SKM-1 (cell line): Measurements from ENCODE around the gene PRSS37.

Experiments
- DNase-seq: peaks from one replicate; lab custom pipeline; 2025; ENCODE audit not compliant: unreplicated experiment; lab: John Stamatoyannopoulos, UW

Gene PRSS37

DNA sequence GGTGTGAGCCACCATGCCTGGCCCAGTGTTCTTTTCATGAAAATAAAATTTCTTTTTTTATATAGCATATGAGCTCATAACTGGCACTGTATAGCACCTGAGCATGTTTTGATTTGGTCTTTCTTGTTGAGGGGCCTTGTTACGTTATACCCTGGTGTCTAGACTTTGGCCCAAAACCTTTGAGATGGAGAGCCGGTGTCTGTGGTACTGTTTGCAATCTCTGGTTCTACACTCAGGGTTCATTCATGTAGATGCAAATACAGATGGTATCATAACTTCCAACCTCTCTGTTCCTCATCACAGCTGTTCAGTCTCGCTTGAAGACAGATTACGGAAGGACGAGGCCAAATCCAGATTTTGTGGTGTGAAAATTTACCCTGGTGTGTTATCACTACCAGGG lies 51.4 kb downstream of the PRSS37 start, which contains the start of gene TAS2R5:
Gene TAS2R5 (plus strand): TSS at position 301 of the 400 bp plus-strand sequence. CDS start 145 bp downstream, outside the sequence.
- no peak for DNase-seq

DNA sequence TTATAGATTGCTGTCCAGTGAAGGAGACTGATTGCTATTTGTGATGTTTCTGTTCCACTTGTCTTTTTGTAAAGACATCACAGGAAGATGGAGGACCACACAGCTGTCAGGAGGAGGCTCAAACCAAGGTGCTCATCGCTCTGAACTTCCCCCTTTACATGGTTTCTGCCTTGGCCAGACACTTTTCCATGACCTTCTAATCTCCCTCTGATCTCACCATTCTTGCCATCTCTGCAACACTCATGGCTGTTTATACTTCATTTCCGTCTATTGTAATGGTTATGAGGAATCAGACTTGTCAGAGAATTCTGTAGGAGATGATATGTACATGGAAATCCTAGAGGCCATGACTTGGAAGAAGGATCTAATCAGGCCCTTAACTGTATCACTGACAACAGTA lies 53.0 kb downstream of the PRSS37 start:
- no peak for DNase-seq
